ENCODE data around the gene PKNOX1.
"Not testable (repeated sequence)": the region's sequence is repeated elsewhere in the genome, so short reads cannot be mapped to it uniquely, and the experiment has no call there.

PKNOX1 gene, protein sequence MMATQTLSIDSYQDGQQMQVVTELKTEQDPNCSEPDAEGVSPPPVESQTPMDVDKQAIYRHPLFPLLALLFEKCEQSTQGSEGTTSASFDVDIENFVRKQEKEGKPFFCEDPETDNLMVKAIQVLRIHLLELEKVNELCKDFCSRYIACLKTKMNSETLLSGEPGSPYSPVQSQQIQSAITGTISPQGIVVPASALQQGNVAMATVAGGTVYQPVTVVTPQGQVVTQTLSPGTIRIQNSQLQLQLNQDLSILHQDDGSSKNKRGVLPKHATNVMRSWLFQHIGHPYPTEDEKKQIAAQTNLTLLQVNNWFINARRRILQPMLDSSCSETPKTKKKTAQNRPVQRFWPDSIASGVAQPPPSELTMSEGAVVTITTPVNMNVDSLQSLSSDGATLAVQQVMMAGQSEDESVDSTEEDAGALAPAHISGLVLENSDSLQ

DNA sequence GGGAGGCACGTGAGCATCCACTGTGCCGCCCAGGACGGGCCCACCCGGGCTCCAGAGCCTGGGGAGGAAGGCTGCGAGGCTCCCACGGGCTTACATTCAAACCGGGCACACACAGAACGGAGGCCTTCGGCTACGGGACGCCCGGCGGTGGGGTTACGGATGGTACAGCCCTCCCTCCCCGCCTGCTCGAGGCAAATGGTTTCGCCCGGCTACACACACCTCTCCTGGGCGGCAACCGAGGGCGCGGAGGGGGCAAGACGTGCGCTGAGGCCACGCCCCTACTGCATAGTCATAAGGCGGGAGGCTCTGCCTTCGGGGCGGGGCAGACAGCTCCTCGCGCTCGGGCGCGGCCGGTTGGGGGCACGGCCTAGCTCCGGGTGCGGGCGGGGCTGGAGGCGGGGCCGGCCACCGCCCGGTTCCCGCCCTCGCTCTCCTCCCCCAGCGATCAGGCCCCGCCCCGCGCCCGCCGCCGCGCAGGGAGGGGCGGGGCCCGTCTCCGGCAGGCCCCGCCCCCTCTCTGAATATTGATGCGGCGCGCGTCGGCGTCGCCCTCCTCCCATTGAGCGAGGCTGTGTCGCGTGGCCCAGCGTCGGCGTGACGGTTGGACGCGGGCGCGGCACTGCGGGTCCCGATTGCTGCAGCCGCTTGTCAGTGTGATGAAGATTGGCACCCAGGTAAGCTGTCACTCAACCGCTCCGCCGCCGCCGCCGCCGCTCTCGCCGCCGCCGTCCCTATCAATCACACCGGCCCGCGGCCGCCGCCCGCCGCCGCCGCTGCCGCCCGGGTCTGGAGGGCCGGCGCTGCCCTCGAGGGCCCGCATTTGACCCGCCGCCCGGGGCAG lies at the start of gene PKNOX1:
Gene PKNOX1, plus strand, starts transcription at position 572 of the 841 bp plus-strand sequence. CDS start 29,820 bp downstream, outside the sequence.
- peak; percentile 94 for DNase-seq (ENCODE audit: low read depth)

DNA sequence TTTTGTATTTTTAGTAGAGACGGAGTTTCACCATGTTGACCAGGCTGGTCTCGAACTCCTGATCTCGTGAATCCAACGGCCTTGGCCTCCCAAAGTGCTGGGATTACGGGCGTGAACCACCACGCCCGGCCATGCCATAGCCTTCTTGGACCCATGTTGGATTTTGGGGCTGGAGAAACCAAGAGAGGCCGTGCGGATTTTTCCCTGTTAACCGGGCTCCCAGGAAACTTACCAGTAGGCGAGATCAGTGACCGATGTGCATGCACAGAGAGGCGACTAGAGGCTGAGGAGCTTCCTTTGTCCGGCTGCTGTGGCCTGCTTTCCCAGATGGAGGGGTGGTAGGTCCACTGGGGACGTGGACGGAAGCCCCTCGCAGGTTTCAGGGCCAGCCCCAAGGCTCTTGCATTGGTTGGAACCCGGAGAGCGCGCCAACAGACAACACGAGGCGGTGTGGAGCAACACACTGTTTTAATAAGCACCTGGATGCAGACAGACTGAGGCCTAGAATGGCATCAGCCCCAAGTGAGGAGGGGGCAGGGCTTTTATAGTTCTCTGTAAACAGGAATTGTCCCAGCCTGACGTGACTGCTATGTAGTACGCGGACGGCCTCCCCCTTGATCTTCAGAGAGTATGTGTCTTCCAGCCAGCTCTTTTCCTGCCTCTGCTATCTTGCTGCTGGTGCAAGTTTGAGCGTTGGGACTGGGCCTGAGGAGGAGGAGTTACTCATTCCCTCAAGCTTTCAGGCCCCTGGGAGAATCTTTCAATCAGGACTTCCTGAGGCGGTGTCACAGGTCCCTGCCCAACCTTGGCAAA lies 49.0 kb upstream of the PKNOX1 start, which contains the start of gene ERVH48-1:
Gene ERVH48-1, minus strand, starts transcription at position 517 of the 813 bp plus-strand sequence. CDS start 6,624 bp downstream, outside the sequence.
- no peak for DNase-seq (ENCODE audit: low read depth)

DNA sequence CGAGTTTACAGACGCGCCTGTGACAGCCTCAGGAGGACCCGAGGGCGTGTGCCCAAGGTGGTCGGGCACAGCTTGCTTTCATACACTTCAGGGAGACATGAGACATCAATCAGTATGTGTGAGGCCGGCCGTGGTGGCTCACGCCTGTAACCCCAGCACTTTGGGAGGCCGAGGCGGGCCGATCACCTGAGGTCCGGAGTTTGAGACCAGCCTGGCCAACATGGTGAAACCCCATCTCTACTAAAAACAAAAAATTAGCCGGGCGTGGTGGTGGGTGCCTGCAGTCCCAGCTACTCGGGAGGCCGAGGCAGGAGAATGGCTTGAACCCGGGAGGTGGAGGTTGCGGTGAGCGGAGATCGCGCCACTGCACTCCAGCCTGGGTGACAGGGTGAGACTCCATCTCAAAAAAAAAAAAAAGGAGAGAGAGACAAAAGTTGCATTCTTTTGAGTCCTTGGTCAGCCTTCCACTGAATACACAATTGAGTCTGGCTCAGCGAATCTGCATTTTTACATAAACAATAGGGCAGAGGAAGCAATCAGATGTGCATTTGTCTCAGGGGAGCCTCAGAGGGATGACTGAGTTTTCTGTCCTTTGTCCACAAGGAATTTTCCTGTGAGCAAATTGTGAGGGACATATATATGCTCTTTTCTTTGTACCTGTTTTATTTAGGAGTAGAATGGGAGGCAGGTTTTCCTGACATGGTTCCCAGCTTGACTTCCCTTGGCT lies 46.7 kb upstream of the PKNOX1 start:
- not testable (repeated sequence) for DNase-seq (ENCODE audit: low read depth)

DNA sequence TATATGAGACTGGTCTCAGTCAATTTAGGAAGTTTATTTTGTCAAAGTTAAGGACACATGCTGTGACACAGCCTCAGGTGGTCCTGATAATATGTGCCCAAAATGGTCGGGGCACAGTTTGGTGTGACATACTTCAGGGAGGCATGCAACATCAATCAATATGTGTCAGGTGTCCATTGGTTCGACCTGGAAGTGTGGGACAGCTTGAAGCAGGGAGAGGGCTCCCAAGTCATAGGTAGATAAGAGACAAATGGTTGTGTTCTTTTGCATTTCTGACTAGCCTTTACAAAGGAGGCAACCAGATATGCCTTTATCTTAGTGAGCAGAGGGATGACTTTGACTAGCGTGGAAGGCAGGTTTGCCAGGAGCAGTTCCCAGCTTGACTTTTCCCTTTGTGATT lies 44.4 kb upstream of the PKNOX1 start:
- DNase-seq (ENCODE audit: low read depth), result no peak

DNA sequence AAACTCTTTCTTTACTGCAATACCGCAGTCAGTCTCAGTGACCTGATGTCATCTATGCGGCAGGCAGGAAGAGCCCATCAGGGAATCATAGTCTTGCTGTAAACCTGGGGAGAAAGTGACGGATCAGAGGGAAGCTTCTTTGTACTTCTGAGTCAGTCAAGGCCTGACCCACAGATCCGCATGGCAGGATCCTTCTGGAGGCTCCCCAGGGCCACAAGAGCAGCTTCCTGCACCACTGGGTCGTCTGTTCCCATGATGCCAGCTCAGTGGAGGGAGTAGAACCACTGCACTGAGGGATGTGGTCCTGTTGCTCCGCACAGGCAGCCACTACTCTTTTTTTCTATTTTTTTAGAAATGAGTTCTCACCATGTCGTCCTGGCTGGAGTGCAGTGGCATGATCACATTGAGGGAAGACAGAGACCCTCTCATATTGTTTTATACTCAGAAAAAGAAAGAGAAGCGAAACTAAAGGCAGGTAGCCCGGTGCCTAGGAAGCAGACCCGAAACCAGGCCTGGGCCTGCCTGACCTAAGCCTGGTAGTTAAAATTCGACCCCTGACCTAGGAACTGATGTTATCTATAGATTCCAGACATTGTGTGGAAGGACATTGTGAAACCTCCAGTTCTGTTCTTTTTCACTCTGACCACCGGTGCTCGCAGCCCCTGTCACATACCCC lies 42.7 kb upstream of the PKNOX1 start:
- no peak for DNase-seq (ENCODE audit: low read depth)

DNA sequence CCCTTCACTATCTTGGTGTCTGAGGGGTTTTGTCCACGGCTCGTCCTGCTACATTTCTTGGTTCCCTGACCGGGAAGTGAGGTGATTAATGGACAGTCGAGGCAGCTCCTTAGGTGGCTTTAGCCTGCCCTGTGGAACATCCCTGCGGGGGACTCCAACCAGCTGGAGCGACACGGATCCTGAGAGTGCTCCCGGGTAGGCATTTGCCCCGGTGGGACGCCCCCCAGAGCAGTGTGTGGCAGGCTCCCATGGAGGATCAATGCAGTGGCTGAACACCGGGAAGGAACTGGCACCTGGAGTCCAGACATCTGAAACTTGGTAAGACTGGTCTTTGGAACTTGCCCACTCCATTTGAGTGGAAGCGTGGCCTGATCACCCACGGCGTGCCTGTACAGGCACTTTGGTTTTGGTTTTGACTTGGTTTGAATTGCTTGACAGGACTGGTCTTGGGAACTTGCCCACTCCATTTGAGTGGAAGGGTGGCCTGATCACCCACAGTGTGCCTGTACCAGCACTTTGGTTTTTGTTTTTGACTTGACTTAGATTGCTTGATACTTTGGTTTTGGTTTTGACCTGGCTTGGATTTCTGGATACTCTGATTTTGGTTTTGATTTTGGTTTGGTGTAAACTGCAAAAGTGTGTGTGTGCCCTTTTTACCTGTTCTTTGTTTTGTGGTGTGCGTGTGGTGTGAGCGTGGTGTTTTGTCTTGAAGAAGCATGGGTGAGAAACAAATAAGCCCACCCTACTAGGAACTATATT lies 41.8 kb upstream of the PKNOX1 start:
- not testable (repeated sequence) for DNase-seq (ENCODE audit: low read depth)

DNA sequence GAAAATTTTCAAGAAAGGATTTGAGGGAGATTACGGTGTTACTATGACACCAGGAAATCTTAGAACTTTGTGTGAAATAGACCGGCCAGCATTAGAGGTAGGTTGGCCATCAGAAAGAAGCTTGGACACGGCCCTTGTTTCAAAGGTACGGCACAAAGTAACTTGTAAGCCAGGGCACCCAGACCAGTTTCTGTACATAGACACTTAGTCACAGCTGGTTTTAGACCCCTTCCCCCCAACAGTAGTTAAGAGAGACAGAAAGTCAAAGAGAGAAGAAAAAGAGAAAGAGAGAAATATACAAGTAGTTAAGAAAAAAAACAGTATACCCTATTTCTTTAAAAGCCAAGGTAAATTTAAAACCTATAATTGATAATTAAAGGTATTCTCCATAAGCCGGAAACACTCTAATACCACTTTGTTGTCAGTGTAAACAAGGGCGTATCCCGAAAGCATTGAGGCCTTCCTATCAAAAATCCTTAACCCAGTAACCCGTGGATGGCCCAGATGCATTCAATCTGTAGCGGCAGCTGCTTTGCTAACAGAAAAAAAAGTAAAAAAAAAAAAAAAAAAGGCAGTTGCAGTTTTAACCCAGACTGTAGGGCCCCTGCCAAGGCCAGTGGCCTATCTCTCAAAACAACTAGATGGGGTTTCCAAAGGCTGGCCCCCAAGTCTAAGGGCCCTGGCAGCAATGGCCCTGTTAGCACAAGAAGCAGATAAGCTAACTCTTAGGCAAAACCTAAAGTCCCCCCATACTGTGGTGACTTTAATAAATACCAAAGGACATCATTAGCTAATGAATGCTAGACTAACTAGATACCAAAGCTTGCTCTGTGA lies 41.0 kb upstream of the PKNOX1 start:
- DNase-seq (ENCODE audit: low read depth), result not testable (repeated sequence)

DNA sequence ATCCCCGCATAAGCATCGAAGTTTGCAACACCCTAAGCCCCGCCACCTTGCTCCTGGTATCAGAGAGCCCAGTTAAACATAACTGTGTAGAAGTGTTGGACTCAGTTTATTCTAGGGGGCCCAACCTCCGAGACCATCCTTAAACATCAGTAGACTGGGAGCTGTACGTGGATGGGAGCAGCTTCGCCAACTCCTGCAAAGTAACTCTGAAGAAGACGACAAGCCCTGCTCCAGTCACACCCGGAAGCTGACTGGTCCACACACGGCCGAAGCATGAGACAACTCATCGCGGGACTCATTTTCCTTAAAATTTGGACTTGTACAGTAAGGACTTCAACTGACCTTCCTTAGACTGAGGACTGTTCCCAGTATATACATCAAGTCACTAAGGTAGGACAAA lies 40.4 kb upstream of the PKNOX1 start:
- DNase-seq (ENCODE audit: low read depth), result not testable (repeated sequence)

DNA sequence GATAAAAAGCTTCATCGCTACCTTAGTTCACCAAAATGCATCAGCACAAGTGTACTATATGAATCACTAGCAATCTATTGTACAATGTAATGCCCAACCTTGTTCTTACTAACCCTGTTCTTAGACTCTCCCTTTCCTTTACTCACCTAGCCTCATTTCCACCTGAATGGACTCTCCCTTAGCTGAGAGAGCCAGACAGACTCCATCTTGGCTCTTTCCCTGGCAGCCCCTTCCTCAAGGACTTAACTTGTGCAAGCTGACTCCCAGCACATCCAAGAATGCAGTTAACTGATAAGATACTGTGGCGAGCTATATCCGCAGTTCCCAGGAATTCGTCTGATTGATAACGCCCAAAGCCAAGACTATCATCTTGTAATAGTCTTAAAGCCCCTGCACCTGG lies 38.0 kb upstream of the PKNOX1 start:
- DNase-seq (ENCODE audit: low read depth), result not testable (repeated sequence)

DNA sequence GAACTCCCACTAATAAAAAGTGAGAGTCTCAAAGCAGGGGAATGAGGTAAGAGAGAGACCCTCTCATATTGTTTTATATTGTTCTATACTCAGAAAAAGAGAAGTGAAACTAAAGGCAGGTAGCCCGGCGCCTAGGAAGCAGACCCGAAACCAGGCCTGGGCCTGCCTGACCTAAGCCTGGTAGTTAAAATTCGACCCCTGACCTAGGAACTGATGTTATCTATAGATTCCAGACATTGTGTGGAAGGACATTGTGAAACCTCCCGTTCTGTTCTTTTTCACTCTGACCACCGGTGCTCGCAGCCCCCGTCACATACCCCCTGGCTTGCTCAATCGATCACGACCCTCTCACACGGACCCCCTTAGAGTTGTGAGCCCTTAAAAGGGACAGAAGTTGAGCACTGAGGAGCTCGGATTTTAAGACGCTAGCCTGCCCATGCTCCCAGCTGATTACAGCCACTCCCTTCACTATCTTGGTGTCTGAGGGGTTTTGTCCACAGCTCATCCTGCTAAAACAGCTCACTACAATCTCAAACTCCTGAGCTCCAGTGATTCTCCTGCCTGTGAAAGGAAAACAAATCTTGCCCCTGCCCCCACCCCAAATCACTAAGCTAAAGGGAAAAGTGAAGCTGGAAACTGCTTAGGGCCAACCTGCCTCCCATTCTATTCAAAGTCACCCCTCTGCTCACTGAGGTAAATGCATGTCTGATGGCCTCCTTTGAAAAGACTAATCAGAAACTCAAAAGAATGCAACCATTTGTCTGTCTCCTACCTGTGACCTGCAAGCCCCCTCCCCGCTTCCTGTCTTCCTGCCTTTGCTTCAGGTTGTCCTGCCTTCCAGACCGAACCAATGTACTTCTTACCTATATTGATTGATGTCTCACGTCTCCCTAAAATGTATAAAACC lies 37.1 kb upstream of the PKNOX1 start:
- not testable (repeated sequence) for DNase-seq (ENCODE audit: low read depth)

DNA sequence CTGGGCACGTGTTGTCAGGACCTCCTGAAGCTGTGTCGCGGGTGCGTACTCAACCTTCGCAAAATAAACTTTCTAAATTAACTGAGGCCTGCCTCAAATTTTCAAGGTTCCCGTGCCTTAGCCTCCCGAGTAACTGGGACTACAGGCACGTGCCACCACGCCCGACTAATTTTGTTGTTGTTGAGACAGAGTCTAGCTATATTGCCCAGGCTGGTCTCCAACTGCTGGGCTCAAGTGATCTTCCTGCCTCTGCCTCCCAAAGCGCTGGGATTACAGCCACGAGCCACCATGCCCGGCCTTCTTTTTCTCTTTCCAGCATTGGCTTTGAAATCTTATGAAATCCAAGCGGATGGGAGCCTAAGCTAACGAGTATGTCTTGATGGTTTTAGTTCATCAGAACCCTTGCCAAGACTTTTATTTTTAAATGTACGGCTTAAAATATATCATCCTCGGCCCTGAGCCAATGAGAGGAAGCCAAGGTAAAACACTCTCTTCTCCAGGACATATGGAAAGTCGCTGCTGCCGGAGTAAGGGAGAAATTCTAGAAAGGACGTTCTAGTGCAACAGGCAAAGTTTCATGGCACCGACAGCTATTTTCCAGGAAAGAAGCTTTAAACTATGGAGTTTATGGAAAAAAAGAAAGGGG lies 36.3 kb upstream of the PKNOX1 start:
- DNase-seq (ENCODE audit: low read depth), result no peak

DNA sequence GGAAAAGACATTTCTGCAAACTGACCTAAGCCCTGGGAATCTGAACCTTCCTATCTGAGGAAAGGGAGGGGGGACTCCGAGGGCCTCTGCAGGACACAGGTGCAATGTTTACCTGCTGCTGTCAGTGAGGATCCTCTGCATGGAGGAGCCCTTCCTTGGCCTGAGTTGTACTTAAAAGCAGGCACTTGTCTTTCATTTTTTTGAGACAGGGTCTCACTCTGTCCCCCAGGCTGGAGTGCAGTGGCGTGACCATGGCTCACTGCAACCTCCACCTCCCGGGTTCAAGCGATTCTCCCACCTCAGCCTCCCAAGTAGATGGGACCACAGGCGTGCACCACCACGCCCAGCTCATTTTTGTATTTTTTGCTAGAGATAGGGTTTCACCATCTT lies 35.8 kb upstream of the PKNOX1 start:
- not testable (repeated sequence) for DNase-seq (ENCODE audit: low read depth)

DNA sequence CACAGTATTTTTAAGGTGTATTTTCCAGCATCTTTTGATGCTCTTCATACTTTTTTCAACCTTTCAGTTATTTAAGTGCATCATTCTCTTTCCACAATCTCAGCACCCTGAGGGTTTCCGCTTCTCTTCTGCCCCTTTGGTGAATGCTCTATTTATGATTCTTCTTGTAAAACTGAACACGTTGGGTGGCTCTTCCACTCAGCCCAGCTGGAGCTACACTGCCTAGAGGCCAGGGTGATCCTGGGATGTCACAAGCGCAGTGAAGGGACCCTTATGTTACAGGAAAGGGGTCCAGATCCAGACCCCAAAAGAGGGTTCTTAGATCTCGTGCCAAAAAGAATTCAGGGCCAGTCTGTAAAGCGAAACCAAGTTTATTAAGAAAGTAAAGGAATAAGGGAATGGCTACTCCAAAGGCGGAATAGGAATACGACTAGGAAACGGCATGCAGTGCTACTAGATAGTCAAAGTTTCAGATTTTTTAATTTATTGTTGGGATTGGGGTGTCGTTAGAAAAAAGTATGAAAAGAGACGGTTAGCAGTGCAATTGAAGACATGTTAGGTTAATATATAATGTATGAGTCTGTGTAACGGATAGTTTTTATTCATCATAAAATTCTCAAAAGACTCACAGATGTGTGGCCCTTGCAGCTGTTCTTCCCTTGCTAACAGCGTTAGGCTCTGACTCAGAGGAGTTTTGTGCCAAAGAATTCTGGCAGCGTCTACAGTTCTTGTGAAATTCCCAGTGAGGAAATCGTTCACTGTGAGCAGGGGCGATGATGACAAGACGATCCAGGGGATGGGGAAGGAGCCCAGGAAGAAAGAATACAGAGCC lies 34.6 kb upstream of the PKNOX1 start:
- DNase-seq (ENCODE audit: low read depth), result no peak

DNA sequence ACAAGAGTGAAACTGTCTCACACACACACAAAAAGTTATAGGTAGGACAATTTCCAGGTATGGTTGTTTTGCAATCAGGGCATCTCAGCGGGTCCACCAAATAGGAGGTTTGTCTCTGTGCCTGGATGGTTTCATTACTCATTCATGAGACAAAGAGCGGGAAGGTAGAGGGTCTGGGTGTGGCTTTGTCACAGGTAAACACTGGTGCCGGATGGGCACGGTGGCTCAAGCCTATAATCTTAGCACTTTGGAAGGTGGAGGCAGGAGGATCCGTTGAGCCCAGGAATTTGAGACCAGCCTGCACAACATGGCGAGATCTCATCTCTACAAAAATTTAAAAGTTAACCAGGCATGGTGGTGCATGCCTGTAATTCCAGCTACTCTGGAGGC lies 32.7 kb upstream of the PKNOX1 start:
- DNase-seq (ENCODE audit: low read depth), result no peak

DNA sequence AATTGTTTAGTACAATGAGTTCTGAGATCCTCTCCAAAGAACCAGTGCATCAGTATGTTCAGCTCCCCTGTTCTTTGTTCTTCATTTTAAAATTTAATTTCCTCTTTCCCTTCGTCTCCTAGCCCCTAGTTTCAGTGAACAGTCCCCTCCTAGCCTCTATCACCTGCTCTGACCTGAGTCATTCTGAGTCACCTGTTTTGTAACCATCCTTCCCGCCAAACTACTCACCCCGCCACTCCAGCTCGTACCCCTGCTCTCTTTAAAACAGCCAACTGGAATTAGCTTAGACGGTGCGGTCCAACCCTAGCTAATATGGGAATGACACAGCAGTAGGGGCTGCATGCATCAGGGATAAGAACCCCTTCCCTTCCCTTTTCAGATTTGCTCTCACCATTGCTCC lies 32.1 kb upstream of the PKNOX1 start:
- no peak for DNase-seq (ENCODE audit: low read depth)

DNA sequence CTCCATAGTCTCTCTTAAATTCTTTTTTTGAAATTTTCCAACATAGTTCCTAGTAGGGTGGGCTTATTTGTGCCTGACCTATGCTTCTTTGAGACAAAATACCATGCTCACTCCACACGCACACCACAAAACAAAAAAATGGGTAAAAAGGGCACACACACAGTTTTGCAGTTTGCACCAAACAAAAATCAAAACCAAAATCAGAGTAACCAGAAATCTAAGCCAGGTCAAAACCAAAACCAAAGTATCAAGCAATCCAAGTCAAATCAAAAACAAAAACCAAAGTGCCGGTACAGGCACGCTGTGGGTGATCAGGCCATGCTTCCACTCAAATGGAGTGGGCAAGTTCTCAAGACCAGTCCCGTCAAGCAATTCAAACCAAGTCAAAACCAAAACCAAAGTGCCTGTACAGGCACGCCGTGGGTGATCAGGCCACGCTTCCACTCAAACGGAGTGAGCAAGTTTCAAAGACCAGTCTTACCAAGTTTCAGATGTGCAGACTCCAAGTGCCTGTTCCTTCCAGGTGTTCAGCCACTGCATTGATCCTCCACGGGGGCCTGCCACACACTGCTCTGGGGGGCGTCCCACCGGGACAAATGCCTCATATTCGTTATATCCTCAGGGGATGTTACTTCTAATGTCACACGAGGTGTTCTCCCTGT lies 25.1 kb upstream of the PKNOX1 start:
- not testable (repeated sequence) for DNase-seq (ENCODE audit: low read depth)

Data from stimulated activated CD8-positive, alpha-beta memory T cell treated with anti-CD3 and anti-CD28 coated beads, Interleukin-15, amount 100 ng/mL, for 24 hours (primary cell).